OCI-LY1 (cell line): ENCODE data around the gene TMEM98.

Experiments used
- EZH2 ChIP-seq: fragments of 200-600 bp; sonication (generic), shearing (Covaris generic); IDR thresholded peaks from 2 replicates; pipeline ENCODE4 v1.8.0; 2017; ENCODE audit warnings: borderline replicate concordance, mixed run types, mild to moderate bottlenecking, antibody characterized with exemption, low read length, moderate library complexity, mixed read lengths
- TF ChIP-seq, protein P1 (sequence below): fragments of 200-600 bp; sonication (generic), shearing (Covaris generic); IDR thresholded peaks from 2 replicates; pipeline ENCODE4 v1.5.1; 2017; ENCODE audit warnings: mild to moderate bottlenecking, antibody characterized with exemption, low read length, moderate library complexity, mixed read lengths

DNA sequence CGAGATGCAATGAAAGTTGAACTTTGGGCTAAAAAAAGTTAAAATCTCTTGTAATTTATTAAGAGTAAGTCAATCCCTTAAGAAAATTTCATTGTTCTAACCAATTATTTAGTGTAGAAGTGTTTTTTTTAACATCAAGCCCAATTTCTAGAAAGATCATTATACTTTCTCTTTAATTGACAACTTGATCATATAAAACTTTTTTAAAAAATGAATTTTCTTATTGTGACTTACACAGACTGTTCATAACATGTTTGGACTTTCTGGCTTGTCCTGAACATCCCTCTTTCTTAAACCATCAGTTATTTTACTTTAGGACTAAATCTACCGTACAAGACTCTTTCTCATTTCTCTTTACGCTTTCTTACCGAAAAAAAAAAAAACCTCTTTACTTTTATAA lies 26.2 kb upstream of the TMEM98 start:
- no peak for TF ChIP-seq EZH2
- TF ChIP-seq, protein P1, sequence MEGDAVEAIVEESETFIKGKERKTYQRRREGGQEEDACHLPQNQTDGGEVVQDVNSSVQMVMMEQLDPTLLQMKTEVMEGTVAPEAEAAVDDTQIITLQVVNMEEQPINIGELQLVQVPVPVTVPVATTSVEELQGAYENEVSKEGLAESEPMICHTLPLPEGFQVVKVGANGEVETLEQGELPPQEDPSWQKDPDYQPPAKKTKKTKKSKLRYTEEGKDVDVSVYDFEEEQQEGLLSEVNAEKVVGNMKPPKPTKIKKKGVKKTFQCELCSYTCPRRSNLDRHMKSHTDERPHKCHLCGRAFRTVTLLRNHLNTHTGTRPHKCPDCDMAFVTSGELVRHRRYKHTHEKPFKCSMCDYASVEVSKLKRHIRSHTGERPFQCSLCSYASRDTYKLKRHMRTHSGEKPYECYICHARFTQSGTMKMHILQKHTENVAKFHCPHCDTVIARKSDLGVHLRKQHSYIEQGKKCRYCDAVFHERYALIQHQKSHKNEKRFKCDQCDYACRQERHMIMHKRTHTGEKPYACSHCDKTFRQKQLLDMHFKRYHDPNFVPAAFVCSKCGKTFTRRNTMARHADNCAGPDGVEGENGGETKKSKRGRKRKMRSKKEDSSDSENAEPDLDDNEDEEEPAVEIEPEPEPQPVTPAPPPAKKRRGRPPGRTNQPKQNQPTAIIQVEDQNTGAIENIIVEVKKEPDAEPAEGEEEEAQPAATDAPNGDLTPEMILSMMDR: no peak
